ENCODE measurements around the gene DAPK1.

DAPK1 gene

GRCh38 chr9:87609002-87609401 is 111.3 kb downstream of the DAPK1 start:
- TF ChIP-seq TCF4 (CRISPR knock-in tag; IDR thresholded peaks at IDR 0.05; ENCODE audit: borderline replicate concordance): no peak

DNA sequence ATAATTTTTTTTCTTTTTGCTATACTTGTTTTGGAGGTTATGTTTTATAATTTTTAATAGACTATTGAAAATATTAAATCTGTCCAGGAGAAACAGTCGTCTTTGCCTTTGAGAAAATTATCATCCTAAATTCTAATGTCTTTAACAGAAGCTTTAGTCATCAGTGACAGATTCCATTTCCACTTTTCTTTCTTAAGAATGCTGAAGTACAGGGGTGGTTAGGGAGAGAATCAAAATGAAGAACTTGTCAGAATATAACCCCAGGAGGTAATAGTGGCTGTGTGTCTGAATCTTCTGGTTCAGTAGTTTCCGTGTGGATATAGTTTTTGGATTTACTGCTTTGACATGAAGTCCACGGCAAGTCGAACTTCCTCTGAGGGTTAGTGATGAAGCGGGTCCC is 111.8 kb downstream of the DAPK1 start:
- ATAC-seq: no peak
- no peak for TF ChIP-seq ZFP30 (CRISPR knock-in tag; IDR thresholded peaks at IDR 0.05)
- TF ChIP-seq TOX (CRISPR knock-in tag; IDR thresholded peaks at IDR 0.05; ENCODE audit: borderline replicate concordance): no peak
- TF ChIP-seq ARNTL (CRISPR knock-in tag; IDR thresholded peaks at IDR 0.05; ENCODE audit: borderline replicate concordance, low read depth): no peak
- TF ChIP-seq ISL1 (CRISPR knock-in tag; IDR thresholded peaks at IDR 0.05): no peak
- no peak for TF ChIP-seq ZNF565 (CRISPR knock-in tag; conservative IDR thresholded peaks at IDR 0.05; ENCODE audit: low read depth)
- no peak for TF ChIP-seq SNAI2 (CRISPR knock-in tag; IDR thresholded peaks at IDR 0.05)
- no peak for TF ChIP-seq GLIS3 (CRISPR knock-in tag; IDR thresholded peaks at IDR 0.05)
- no peak for TF ChIP-seq OSR1 (CRISPR knock-in tag; IDR thresholded peaks at IDR 0.05)
- TF ChIP-seq ZNF8 (CRISPR knock-in tag; IDR thresholded peaks at IDR 0.05): no peak
- TF ChIP-seq, protein P1, sequence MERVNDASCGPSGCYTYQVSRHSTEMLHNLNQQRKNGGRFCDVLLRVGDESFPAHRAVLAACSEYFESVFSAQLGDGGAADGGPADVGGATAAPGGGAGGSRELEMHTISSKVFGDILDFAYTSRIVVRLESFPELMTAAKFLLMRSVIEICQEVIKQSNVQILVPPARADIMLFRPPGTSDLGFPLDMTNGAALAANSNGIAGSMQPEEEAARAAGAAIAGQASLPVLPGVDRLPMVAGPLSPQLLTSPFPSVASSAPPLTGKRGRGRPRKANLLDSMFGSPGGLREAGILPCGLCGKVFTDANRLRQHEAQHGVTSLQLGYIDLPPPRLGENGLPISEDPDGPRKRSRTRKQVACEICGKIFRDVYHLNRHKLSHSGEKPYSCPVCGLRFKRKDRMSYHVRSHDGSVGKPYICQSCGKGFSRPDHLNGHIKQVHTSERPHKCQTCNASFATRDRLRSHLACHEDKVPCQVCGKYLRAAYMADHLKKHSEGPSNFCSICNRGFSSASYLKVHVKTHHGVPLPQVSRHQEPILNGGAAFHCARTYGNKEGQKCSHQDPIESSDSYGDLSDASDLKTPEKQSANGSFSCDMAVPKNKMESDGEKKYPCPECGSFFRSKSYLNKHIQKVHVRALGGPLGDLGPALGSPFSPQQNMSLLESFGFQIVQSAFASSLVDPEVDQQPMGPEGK (CRISPR knock-in tag; IDR thresholded peaks at IDR 0.05; ENCODE audit: borderline replicate concordance): no peak
- no peak for TF ChIP-seq PPARA (CRISPR knock-in tag; IDR thresholded peaks at IDR 0.05; ENCODE audit: borderline replicate concordance)
- no peak for TF ChIP-seq CSDC2 (CRISPR knock-in tag; IDR thresholded peaks at IDR 0.05)
- TF ChIP-seq ESRRG (CRISPR knock-in tag; IDR thresholded peaks at IDR 0.05): no peak
- TF ChIP-seq, protein P2, sequence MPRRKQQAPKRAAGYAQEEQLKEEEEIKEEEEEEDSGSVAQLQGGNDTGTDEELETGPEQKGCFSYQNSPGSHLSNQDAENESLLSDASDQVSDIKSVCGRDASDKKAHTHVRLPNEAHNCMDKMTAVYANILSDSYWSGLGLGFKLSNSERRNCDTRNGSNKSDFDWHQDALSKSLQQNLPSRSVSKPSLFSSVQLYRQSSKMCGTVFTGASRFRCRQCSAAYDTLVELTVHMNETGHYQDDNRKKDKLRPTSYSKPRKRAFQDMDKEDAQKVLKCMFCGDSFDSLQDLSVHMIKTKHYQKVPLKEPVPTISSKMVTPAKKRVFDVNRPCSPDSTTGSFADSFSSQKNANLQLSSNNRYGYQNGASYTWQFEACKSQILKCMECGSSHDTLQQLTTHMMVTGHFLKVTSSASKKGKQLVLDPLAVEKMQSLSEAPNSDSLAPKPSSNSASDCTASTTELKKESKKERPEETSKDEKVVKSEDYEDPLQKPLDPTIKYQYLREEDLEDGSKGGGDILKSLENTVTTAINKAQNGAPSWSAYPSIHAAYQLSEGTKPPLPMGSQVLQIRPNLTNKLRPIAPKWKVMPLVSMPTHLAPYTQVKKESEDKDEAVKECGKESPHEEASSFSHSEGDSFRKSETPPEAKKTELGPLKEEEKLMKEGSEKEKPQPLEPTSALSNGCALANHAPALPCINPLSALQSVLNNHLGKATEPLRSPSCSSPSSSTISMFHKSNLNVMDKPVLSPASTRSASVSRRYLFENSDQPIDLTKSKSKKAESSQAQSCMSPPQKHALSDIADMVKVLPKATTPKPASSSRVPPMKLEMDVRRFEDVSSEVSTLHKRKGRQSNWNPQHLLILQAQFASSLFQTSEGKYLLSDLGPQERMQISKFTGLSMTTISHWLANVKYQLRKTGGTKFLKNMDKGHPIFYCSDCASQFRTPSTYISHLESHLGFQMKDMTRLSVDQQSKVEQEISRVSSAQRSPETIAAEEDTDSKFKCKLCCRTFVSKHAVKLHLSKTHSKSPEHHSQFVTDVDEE (CRISPR knock-in tag; IDR thresholded peaks at IDR 0.05): no peak
- no peak for TF ChIP-seq RARB (CRISPR knock-in tag; IDR thresholded peaks at IDR 0.05)
- no peak for TF ChIP-seq ZC3H10 (CRISPR knock-in tag; IDR thresholded peaks at IDR 0.05)
- no peak for TF ChIP-seq CSRNP3 (CRISPR knock-in tag; IDR thresholded peaks at IDR 0.05)

More at GRCh38 chr9:87609002-87609401, 111.3 kb downstream of the DAPK1 start:
- no peak for ATAC-seq

DNA sequence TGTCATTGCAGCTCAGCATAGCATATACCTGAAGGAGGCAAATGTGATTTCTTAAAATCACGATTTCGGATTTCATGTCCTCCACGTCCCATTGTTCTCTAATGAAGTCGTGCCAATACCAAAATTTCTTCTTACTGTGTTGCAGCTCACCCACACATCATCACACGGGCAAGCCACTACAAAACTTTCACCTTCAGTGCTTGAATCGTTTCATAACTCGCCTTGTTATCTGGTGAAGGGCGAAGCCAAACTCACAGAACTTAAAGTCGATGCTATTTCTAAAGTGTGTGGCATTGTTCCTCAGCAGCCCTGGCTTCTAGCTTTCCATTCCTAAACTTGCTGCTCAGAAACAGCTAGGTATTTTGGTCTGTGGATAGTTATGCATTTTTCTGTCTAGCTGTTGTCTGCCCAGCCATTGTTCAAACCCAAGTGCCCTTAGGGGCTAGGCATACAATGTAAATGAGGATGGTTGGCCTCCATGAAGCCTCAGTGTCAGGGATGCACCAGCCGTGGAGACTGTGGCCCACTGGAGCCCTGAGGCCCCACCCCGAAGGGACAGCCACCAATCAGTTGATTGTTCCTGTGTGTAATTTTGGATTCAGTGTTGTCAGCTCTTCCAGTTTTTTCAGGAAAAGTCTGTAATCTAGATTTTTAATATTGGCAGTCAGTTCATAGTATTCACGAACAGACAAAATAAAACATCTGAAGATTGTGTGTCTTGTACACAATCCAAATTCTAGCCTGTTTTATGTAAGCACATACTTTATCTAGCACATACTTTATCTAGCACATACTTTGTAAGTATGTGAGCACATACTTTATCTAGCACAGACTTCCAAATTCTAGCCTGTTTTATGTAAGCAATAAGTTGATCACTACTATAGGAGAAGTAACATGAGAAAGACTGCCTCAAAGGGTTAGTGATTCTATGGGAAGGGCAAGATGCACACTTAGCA is 112.8 kb downstream of the DAPK1 start:
- ATAC-seq: no peak
- TF ChIP-seq ZC3H10 (CRISPR knock-in tag; IDR thresholded peaks at IDR 0.05) (no peak), TOX (CRISPR knock-in tag; IDR thresholded peaks at IDR 0.05; ENCODE audit: borderline replicate concordance) (no peak), RARB (CRISPR knock-in tag; IDR thresholded peaks at IDR 0.05) (no peak), CSDC2 (CRISPR knock-in tag; IDR thresholded peaks at IDR 0.05) (no peak), ZNF565 (CRISPR knock-in tag; conservative IDR thresholded peaks at IDR 0.05; ENCODE audit: low read depth) (no peak), ZFP3 (CRISPR knock-in tag; IDR thresholded peaks at IDR 0.05) (no peak), TCF4 (CRISPR knock-in tag; IDR thresholded peaks at IDR 0.05; ENCODE audit: borderline replicate concordance) (no peak), PPARA (CRISPR knock-in tag; IDR thresholded peaks at IDR 0.05; ENCODE audit: borderline replicate concordance) (no peak), CSRNP3 (CRISPR knock-in tag; IDR thresholded peaks at IDR 0.05) (no peak), OSR1 (CRISPR knock-in tag; IDR thresholded peaks at IDR 0.05) (no peak), ESRRG (CRISPR knock-in tag; IDR thresholded peaks at IDR 0.05) (no peak)
- TF ChIP-seq, protein P1 (CRISPR knock-in tag; IDR thresholded peaks at IDR 0.05; ENCODE audit: borderline replicate concordance): no peak
- TF ChIP-seq, protein P3, sequence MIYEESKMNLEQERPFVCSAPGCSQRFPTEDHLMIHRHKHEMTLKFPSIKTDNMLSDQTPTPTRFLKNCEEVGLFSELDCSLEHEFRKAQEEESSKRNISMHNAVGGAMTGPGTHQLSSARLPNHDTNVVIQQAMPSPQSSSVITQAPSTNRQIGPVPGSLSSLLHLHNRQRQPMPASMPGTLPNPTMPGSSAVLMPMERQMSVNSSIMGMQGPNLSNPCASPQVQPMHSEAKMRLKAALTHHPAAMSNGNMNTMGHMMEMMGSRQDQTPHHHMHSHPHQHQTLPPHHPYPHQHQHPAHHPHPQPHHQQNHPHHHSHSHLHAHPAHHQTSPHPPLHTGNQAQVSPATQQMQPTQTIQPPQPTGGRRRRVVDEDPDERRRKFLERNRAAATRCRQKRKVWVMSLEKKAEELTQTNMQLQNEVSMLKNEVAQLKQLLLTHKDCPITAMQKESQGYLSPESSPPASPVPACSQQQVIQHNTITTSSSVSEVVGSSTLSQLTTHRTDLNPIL (CRISPR knock-in tag; IDR thresholded peaks at IDR 0.05; ENCODE audit: low read depth): no peak
- TF ChIP-seq, protein P2 (CRISPR knock-in tag; IDR thresholded peaks at IDR 0.05): no peak

Data from SK-N-SH treated with all-trans-retinoic acid at 6 μM for 48 hours (cell line).